AG10803 (cell line): Measurements from ENCODE around the gene RAD52.

ENCODE experiments used
- DNase-seq: peaks from one replicate; pipeline ENCODE4 v3.0.0; 2010; ENCODE audit warnings: low read depth
- H3K4me3 ChIP-seq: 2 replicates; pipeline ENCODE4 v1.5.1; 2011; ENCODE audit warnings: mild to moderate bottlenecking, low read length, control low read depth
- CTCF ChIP-seq: conservative IDR thresholded peaks from 2 replicates; pipeline ENCODE4 v1.5.1; 2011; ENCODE audit warnings: mild to moderate bottlenecking, low read length, control low read depth, inconsistent platforms

The RAD52 gene

GRCh38 chr12:897386-897785 lies 52.1 kb downstream of the RAD52 start:
- no peak overlapping the region for H3K4me3 ChIP-seq
- DNase-seq, result no peak
- TF ChIP-seq CTCF, result no peak

GRCh38 chr12:896031-896430 lies 53.5 kb downstream of the RAD52 start:
- no peak for TF ChIP-seq CTCF
- no peak for DNase-seq
- no peak overlapping the region for H3K4me3 ChIP-seq

GRCh38 chr12:894226-894625 lies 55.3 kb downstream of the RAD52 start:
- DNase-seq, result no peak
- TF ChIP-seq CTCF, result no peak
- H3K4me3 ChIP-seq, result no peak overlapping the region

- no peak for DNase-seq
- no peak overlapping the region for H3K4me3 ChIP-seq
- TF ChIP-seq CTCF, result no peak
Measured at GRCh38 chr12:886206-886605, 63.3 kb downstream of the RAD52 start.

- TF ChIP-seq CTCF, result no peak
- no peak overlapping the region for H3K4me3 ChIP-seq
- no peak for DNase-seq
Measured at GRCh38 chr12:885701-886100, 63.8 kb downstream of the RAD52 start.

- no peak for DNase-seq
- no peak overlapping the region for H3K4me3 ChIP-seq
- TF ChIP-seq CTCF, result no peak
Measured at GRCh38 chr12:884746-885414, 64.6 kb downstream of the RAD52 start.

- no peak for TF ChIP-seq CTCF
- H3K4me3 ChIP-seq, result no peak overlapping the region
- no peak for DNase-seq
Measured at GRCh38 chr12:880656-881055, 68.8 kb downstream of the RAD52 start.
